Thyroid gland (tissue), 4 donors: ENCODE results near the gene ACTR6. TPM values are rescaled to one million over a fixed set of nuclear protein-coding genes. Genes with fewer than 3 reads are reported as not detected.

Experiments
- DNase-seq, 2 donors: peaks; one replicate each; pipeline ENCODE4 v3.0.0-alpha.2; 2019
- H3K27ac ChIP-seq, 3 donors: fragments of 200-600 bp; sonication (generic); 1 replicate in 2 of 3; 2 replicates in 1 of 3; pipeline ENCODE4 v1.5.1; 2016 to 2019; ENCODE audit warnings: mild to moderate bottlenecking in 1 of 3, moderate library complexity in 1 of 3
- H3K27me3 ChIP-seq: fragments of 200-600 bp; sonication (generic); one replicate; pipeline ENCODE4 v1.5.1; 2019
- H3K36me3 ChIP-seq, 2 donors: fragments of 200-600 bp; sonication (generic); one replicate each; pipeline ENCODE4 v1.5.1; 2016 to 2019
- H3K4me1 ChIP-seq, 2 donors: fragments of 200-600 bp; sonication (generic); one replicate each; pipeline ENCODE4 v1.5.1; 2017 to 2019
- H3K4me3 ChIP-seq, 3 donors: fragments of 200-600 bp; sonication (generic); replicated peaks in 1 of 3; 1 replicate in 2 of 3; 2 replicates in 1 of 3; pipeline ENCODE4 v1.5.1; 2016; ENCODE audit warnings: mild to moderate bottlenecking in 1 of 3
- H3K9me3 ChIP-seq: fragments of 200-600 bp; sonication (generic); one replicate; pipeline ENCODE4 v1.5.1; 2017
- POLR2A ChIP-seq, 2 donors: fragments of 450-650 bp; IDR thresholded peaks; one replicate each; pipeline ENCODE4 v1.6.1; 2017; ENCODE audit warnings: antibody characterized with exemption in 2 of 2, mild to moderate bottlenecking in 2 of 2, moderate library complexity in 1 of 2
- WGBS, 2 donors: methylation state at CpG; one replicate each; pipeline ENCODE4 v1.1.5; 2017; 5-methylcytosine and 5-hydroxymethylcytosine counted together
- intact Hi-C: fragments of 100-400 bp; cut with DNase I; formaldehyde crosslinking; loops from one replicate; pipeline ENCODE4 v1.15.1; 2023
- total RNA-seq, 4 donors: library from RNA; depleted of rRNA; stranded (reverse); fragments of >200 nt; gene quantifications; one replicate each; pipeline ENCODE4 v1.2.3, GENCODE V29; 2016
- TF ChIP-seq, protein P1 (sequence below), 6 experiments: fragments of 200-600 bp in 3 of 6; fragments of 450-650 bp in 3 of 6; sonication (generic) in 3 of 6; IDR thresholded peaks; one replicate each; pipeline ENCODE4 v1.5.1; 2016 to 2019; ENCODE audit warnings: antibody characterized with exemption in 6 of 6, mild to moderate bottlenecking in 2 of 6, inconsistent platforms in 1 of 6, moderate library complexity in 1 of 6

The ACTR6 gene
- total RNA-seq, 4 donors from 2014 or later = 14.4 to 18.8 (median 16.7) TPM

DNA sequence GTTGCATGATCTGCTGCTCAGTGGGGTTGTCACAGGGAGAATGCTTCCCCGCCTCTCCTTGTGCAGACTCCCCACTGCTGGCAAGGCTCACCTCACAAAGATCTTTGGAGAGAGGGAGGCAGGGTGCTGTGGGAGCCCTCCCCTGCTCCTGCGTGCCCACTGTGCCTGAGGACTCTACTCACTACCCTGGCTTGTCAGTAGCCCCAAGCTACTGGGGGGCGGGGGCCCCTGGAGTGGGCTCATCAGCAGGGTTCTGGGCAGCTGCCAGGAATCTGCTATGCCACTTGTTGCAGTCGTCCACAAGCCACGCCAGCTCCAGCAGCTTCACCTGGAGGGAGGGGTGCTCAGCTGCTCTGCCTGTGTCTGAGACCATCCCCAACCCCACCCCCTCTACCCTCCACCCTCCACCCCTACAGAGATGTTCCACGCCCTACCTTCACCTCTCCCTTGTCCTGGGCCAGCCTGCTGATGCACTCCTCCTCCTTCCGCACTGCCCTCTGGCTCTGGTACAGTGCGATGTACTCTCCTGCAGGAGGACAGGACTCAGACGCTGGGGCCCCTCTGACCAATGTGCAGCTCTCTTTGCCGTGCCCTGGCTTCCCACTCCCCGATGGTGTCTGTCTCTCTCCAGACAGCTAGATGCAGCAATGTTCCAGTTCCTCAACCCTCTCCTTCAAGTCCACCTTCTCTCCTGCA, 43.7 kb upstream of the ACTR6 start:
- H3K9me3 ChIP-seq = no peaks in the 10 kb centered on the region
- H3K4me3 ChIP-seq = no peak overlapping the region
- intact Hi-C loops = no loop called here
- H3K27me3 ChIP-seq = no peaks in the 10 kb centered on the region
- H3K27ac ChIP-seq = no peak overlapping the region
- no peak for DNase-seq
- no peaks in the 10 kb centered on the region for H3K36me3 ChIP-seq
- H3K4me1 ChIP-seq = no peaks in the 10 kb centered on the region
- WGBS, 2 donors = 65 to 77% methylated on average over 8 to 10 of the region's 11 CpGs
- TF ChIP-seq, protein P1, sequence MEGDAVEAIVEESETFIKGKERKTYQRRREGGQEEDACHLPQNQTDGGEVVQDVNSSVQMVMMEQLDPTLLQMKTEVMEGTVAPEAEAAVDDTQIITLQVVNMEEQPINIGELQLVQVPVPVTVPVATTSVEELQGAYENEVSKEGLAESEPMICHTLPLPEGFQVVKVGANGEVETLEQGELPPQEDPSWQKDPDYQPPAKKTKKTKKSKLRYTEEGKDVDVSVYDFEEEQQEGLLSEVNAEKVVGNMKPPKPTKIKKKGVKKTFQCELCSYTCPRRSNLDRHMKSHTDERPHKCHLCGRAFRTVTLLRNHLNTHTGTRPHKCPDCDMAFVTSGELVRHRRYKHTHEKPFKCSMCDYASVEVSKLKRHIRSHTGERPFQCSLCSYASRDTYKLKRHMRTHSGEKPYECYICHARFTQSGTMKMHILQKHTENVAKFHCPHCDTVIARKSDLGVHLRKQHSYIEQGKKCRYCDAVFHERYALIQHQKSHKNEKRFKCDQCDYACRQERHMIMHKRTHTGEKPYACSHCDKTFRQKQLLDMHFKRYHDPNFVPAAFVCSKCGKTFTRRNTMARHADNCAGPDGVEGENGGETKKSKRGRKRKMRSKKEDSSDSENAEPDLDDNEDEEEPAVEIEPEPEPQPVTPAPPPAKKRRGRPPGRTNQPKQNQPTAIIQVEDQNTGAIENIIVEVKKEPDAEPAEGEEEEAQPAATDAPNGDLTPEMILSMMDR (IDR thresholded peaks at IDR 0.05) = no peak
- no peak for TF ChIP-seq POLR2A (IDR thresholded peaks at IDR 0.05)

GRCh38 chr12:100157427-100157821, 43.2 kb upstream of the ACTR6 start:
- intact Hi-C loops = no loop called here
- 86 to 93% methylated on average over 8 of the region's 8 CpGs for WGBS, 2 donors
- no peak overlapping the region for H3K4me3 ChIP-seq
- no peaks in the 10 kb centered on the region for H3K36me3 ChIP-seq
- no peaks in the 10 kb centered on the region for H3K27me3 ChIP-seq
- no peaks in the 10 kb centered on the region for H3K9me3 ChIP-seq
- DNase-seq = no peak
- TF ChIP-seq, protein P1 (IDR thresholded peaks at IDR 0.05) = no peak
- TF ChIP-seq POLR2A (IDR thresholded peaks at IDR 0.05) = no peak
- H3K4me1 ChIP-seq = no peaks in the 10 kb centered on the region
- H3K27ac ChIP-seq = no peak overlapping the region

- H3K27ac ChIP-seq = no peak overlapping the region
- H3K4me1 ChIP-seq = peaks cover 0 to 2% of the 10 kb centered on the region in 2 donors
- 89 to 95% methylated on average over 4 of the region's 4 CpGs for WGBS, 2 donors
- H3K36me3 ChIP-seq = no peaks in the 10 kb centered on the region
- intact Hi-C loops = no loop called here
- H3K9me3 ChIP-seq = no peaks in the 10 kb centered on the region
- no peak for DNase-seq
- no peak for TF ChIP-seq POLR2A (IDR thresholded peaks at IDR 0.05)
- TF ChIP-seq, protein P1 (IDR thresholded peaks at IDR 0.05) = no peak
- no peak overlapping the region for H3K4me3 ChIP-seq
- H3K27me3 ChIP-seq = no peaks in the 10 kb centered on the region
Observed at GRCh38 chr12:100158535-100158934, 42.1 kb upstream of the ACTR6 start.

DNA sequence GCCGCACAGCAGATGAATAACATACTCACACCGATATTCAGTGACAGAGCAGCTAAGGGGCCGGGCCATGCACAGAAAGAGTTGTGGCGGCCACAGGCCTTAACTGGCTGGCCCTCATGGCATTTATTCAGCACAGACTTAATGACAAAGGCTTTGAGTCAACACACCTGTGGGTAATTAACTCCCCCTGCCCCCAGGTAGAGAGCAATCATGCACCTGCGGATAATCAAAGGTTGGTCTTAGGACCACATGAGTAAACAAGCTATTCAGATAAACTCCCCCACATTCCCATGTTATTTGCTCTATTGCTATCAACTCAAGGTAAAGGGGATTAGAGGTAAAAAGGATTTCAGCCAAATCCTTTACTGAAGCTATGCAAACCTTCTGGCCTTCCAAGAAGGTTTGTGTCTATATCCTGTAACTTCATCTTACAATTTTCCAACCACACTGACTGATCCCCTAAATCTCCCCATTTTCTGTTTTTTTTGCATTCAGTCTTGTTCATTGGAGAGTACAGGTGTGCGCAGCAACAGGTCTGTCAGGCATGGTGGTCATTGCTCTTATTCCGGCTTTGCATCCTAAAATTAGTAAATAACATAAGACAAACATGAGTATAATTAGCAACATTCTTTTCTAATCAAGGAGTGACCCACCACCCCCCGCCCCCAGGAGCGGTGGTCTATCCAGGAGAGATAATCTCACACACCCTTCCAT, 41.1 kb upstream of the ACTR6 start:
- no peak for DNase-seq
- no peak for TF ChIP-seq POLR2A (IDR thresholded peaks at IDR 0.05)
- no peaks in the 10 kb centered on the region for H3K9me3 ChIP-seq
- peaks cover 0 to 12% of the 10 kb centered on the region in 2 donors for H3K4me1 ChIP-seq
- H3K36me3 ChIP-seq = no peaks in the 10 kb centered on the region
- no peak overlapping the region for H3K4me3 ChIP-seq
- WGBS, 2 donors = 98 to 99% methylated on average over 9 of the region's 9 CpGs
- H3K27ac ChIP-seq = no peak overlapping the region
- intact Hi-C loops = no loop called here
- no peaks in the 10 kb centered on the region for H3K27me3 ChIP-seq

- peaks cover 0 to 12% of the 10 kb centered on the region in 2 donors for H3K4me1 ChIP-seq
- H3K9me3 ChIP-seq = no peaks in the 10 kb centered on the region
- H3K36me3 ChIP-seq = no peaks in the 10 kb centered on the region
- H3K27ac ChIP-seq = no peak overlapping the region
- peak; percentile 84 to 90 for DNase-seq
- H3K27me3 ChIP-seq = no peaks in the 10 kb centered on the region
- WGBS, 2 donors = 3 to 19% methylated on average over 16 of the region's 16 CpGs
- intact Hi-C loops = no loop called here
- TF ChIP-seq, protein P1 (IDR thresholded peaks at IDR 0.05) = peak in 3 of 6 experiments; percentile 13 to 43 (median 40)
- TF ChIP-seq POLR2A (IDR thresholded peaks at IDR 0.05) = peak in 1 of 2 donors; percentile 47
- no peak overlapping the region for H3K4me3 ChIP-seq
Observed at GRCh38 chr12:100163416-100164152, 37.0 kb upstream of the ACTR6 start.
